ENCODE data around the gene PRRG2.

DNA sequence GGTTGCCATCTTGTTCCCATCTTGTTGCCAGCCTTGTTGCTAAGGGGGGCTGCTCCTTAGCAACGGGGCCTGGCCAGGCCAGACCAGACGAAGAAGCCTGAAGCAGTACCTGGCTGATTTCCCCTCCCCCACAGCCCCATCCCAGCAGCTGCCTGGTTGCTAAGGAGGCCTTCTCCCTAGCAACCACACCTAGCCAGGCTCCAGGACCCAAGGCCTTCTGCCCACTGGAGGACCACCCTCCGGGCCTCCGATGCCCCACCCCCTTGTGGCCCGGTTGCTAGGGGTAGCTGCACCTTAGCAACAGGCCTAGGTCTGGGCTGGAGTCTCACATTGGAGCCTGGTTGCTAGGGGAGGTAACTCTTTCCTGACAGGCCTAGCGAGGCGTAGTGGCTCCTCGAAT, 3.9 kb downstream of the PRRG2 start:
- TF ChIP-seq POLR2AphosphoS5 (IDR thresholded peaks at IDR 0.05; ENCODE audit: low read depth, low read length) (no peak), POLR2A (IDR thresholded peaks at IDR 0.05; ENCODE audit: low read depth, low read length) (no peak), SPI1 (IDR thresholded peaks at IDR 0.05; ENCODE audit: low read depth, low read length) (no peak)

Data from GM12891 (cell line).